BLaER1 treated with 17β-estradiol and CSF1 and Interleukin-3, amounts not matched to agents 10 nM and 100 nM (cell line): ENCODE results near the gene WRNIP1.
"Not testable (repeated sequence)": the region's sequence is repeated elsewhere in the genome, so short reads cannot be mapped to it uniquely, and the experiment has no call there.

ENCODE experiments used
- H3K27ac ChIP-seq, 11 experiments: shearing (Covaris generic); formaldehyde crosslinking; 2 replicates each; pipeline ENCODE4 v1.8.1; 2022
- H3K27me3 ChIP-seq, 11 experiments: shearing (Covaris generic); formaldehyde crosslinking; 2 replicates each; pipeline ENCODE4 v1.8.1; 2022
- H3K36me3 ChIP-seq, 11 experiments: shearing (Covaris generic); formaldehyde crosslinking; 2 replicates each; pipeline ENCODE4 v1.8.1; 2022
- H3K4me1 ChIP-seq, 10 experiments: shearing (Covaris generic); formaldehyde crosslinking; 2 replicates each; pipeline ENCODE4 v1.8.1; 2022
- H3K4me2 ChIP-seq, 11 experiments: shearing (Covaris generic); formaldehyde crosslinking; 2 replicates each; pipeline ENCODE4 v1.8.1; 2022
- H3K4me3 ChIP-seq, 10 experiments: shearing (Covaris generic); formaldehyde crosslinking; 2 replicates each; pipeline ENCODE4 v1.8.1; 2022
- H3K9ac ChIP-seq, 11 experiments: shearing (Covaris generic); formaldehyde crosslinking; 2 replicates each; pipeline ENCODE4 v1.8.1; 2022
- H3K9me3 ChIP-seq, 11 experiments: shearing (Covaris generic); formaldehyde crosslinking; replicated peaks in 1 of 11; 2 replicates each; pipeline ENCODE4 v1.8.1; 2022
- H4K20me1 ChIP-seq, 11 experiments: shearing (Covaris generic); formaldehyde crosslinking; 2 replicates each; pipeline ENCODE4 v1.8.1; 2022
- Cebpa-rat ChIP-seq, 11 experiments: shearing (Covaris generic); IDR thresholded peaks; 2 replicates each; pipeline ENCODE4 v1.8.1; 2022

Gene WRNIP1

GRCh38 chr6:2799936-2800527 is 34.8 kb downstream of the WRNIP1 start:
- no peak for TF ChIP-seq Cebpa-rat (IDR thresholded peaks at IDR 0.05)
- H3K27ac ChIP-seq = no peak overlapping the region

DNA sequence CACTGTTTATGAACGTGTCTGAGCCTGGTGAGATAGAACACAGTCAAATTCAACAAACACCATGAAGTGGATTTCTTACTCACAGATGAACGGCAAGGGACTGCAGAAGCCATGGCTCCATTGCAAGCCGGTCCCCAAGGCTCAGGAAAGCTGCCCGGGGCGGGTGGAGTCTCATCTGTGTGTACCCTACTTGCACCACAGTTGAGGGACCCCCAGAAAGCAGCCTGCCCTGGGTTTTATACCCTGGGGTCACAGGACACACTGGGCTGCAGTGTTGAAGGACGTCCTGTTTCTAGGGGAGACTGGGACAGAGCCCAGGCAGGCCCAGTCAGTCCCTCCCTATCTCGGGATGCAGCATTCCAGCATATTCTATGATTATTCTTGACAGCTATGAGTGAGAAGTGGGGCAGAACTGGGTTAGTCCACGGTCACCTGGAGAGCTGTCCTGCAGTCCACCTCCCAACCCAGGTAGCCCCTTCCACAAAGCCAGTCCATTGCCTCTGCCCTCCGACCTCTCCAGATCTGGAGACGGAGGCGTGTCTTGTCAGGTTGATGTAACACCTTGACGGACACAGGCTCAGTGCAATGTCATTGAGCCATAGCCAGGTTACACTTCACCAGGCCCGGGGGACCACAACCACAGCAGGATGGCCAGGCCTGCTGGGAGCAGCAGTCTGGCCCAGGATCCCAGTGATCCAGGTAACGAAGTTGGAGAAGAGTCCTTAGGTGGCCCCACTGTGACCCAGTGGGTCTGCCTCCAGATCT is 35.5 kb downstream of the WRNIP1 start:
- H4K20me1 ChIP-seq = peaks cover 0 to 5% (median 0%) of the 10 kb centered on the region in 11 experiments; a peak in 2 of 22 replicates
- H3K4me2 ChIP-seq = no peak overlapping the region
- H3K27me3 ChIP-seq = no peaks in the 10 kb centered on the region
- H3K9ac ChIP-seq = no peak overlapping the region
- H3K9me3 ChIP-seq = no peaks in the 10 kb centered on the region
- TF ChIP-seq Cebpa-rat (IDR thresholded peaks at IDR 0.05) = no peak
- peaks cover 0 to 17% (median 0%) of the 10 kb centered on the region in 11 experiments; a peak in 4 of 22 replicates for H3K36me3 ChIP-seq
- no peak overlapping the region for H3K27ac ChIP-seq
- H3K4me1 ChIP-seq = peaks cover 33 to 44% (median 38%) of the 10 kb centered on the region in 10 experiments
- H3K4me3 ChIP-seq = no peak overlapping the region

More at GRCh38 chr6:2799936-2800527, 34.8 kb downstream of the WRNIP1 start:
- Histone ChIP-seq H3K4me2 (peak overlapping the region in 5 of 11 experiments; percentile 7 to 42 (median 24); a peak in 7 of 22 replicates), H3K9ac (no peak overlapping the region), H3K27me3 (no peaks in the 10 kb centered on the region), H4K20me1 (peaks cover 0 to 5% (median 0%) of the 10 kb centered on the region in 11 experiments; a peak in 2 of 22 replicates), H3K4me1 (peaks cover 33 to 51% (median 44%) of the 10 kb centered on the region in 10 experiments), H3K4me3 (no peak overlapping the region), H3K9me3 (no peaks in the 10 kb centered on the region), H3K36me3 (peaks cover 0 to 19% (median 0%) of the 10 kb centered on the region in 11 experiments; a peak in 5 of 22 replicates)

- H3K4me2 ChIP-seq, H4K20me1 ChIP-seq, H3K4me3 ChIP-seq, H3K9me3 ChIP-seq, H3K27me3 ChIP-seq, H3K9ac ChIP-seq, H3K27ac ChIP-seq: not testable (repeated sequence)
- peaks cover 0 to 12% (median 0%) of the 10 kb centered on the region in 11 experiments; a peak in 2 of 22 replicates for H3K36me3 ChIP-seq
- peaks cover 31 to 41% (median 34%) of the 10 kb centered on the region in 10 experiments for H3K4me1 ChIP-seq
Measured at GRCh38 chr6:2801687-2802086, 36.5 kb downstream of the WRNIP1 start.

DNA sequence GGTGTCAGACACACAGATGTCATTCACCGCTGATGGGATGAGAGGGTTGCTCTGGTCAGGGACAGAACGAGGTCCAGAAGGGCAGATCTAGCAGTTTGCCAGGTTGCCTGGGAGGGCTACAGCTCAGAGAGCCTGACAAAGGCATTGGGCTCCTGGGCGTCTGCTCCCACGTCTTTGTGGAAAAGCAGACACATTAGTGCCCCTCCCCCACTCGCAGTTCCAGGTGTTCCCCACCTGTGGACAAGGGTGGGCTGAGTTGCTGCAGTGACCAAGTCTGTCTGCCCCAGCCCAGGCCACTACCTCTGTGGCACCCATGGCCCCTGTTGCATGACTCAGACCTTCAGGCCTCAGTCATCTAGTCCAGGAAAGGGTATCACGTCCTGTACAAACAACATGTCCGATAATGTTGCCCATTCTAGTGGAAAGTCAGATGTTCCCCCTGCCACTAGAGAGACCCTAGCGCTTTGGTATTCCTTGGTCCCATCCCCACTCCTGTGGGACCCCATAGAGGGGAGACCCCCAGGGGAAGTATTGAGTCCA is 37.4 kb downstream of the WRNIP1 start:
- Histone ChIP-seq H3K27ac (no peak overlapping the region), H3K4me2 (no peak overlapping the region), H3K4me1 (peaks cover 22 to 39% (median 32%) of the 10 kb centered on the region in 10 experiments), H3K27me3 (no peaks in the 10 kb centered on the region), H3K9me3 (no peaks in the 10 kb centered on the region), H3K9ac (no peak overlapping the region), H3K4me3 (no peak overlapping the region), H3K36me3 (peaks cover 0 to 12% (median 0%) of the 10 kb centered on the region in 11 experiments; a peak in 2 of 22 replicates), H4K20me1 (no peaks in the 10 kb centered on the region)
- no peak for TF ChIP-seq Cebpa-rat (IDR thresholded peaks at IDR 0.05)

GRCh38 chr6:2803731-2804429 is 38.7 kb downstream of the WRNIP1 start:
- no peaks in the 10 kb centered on the region for H3K27me3 ChIP-seq
- no peak overlapping the region for H3K27ac ChIP-seq
- no peak for TF ChIP-seq Cebpa-rat (IDR thresholded peaks at IDR 0.05)
- no peak overlapping the region for H3K4me2 ChIP-seq
- no peaks in the 10 kb centered on the region for H3K9me3 ChIP-seq
- peaks cover 0 to 12% (median 0%) of the 10 kb centered on the region in 11 experiments; a peak in 2 of 22 replicates for H3K36me3 ChIP-seq
- no peak overlapping the region for H3K4me3 ChIP-seq
- H3K4me1 ChIP-seq = peaks cover 9 to 27% (median 21%) of the 10 kb centered on the region in 10 experiments; a peak in 18 of 20 replicates
- H3K9ac ChIP-seq = no peak overlapping the region
- no peaks in the 10 kb centered on the region for H4K20me1 ChIP-seq

DNA sequence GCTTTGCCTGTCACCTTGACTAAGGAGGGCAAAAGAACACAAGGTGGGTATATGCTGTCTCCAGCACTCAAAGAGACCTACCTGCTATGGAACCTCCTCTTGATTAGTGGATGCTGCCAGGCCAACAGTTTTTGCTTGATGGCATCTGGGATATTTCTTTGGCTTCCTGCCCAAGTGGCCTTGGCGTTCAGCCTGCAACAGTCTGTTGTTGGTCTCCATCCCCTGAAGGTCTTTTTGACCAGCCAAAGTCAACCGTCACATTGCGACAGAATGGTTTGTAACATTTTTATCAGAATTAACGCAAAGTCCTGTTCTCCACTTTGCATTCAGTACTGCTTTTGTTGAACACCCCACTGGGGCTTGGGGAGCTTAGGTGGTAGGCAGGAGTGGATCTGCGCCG is 39.3 kb downstream of the WRNIP1 start:
- Histone ChIP-seq H3K4me2 (no peak overlapping the region), H3K27me3 (no peaks in the 10 kb centered on the region), H4K20me1 (no peaks in the 10 kb centered on the region), H3K36me3 (peaks cover 0 to 12% (median 0%) of the 10 kb centered on the region in 11 experiments; a peak in 2 of 22 replicates), H3K4me3 (no peak overlapping the region), H3K27ac (no peak overlapping the region), H3K9ac (no peak overlapping the region), H3K9me3 (no peaks in the 10 kb centered on the region), H3K4me1 (peaks cover 8 to 27% (median 20%) of the 10 kb centered on the region in 10 experiments; a peak in 19 of 20 replicates)
- TF ChIP-seq Cebpa-rat (IDR thresholded peaks at IDR 0.05) = no peak

DNA sequence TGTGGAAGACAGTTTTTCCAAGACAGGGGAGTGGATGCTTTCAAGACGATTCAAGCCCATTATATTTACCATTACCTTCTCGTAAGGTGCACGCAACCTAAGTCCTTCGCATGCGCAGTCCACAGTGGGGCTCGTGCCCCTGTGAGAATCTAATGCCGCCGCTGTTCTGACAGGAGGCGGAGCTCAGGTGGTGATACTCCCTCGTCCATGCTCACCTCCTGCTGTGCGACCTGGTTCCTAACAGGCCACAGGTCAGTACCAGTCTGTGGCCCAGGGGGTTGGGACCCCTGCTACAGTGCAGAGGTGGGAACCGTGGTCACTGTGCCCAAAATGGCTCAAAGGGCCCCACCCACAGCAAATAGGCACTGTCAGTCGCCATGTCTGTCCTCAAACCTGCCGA is 39.8 kb downstream of the WRNIP1 start:
- TF ChIP-seq Cebpa-rat (IDR thresholded peaks at IDR 0.05) = no peak
- Histone ChIP-seq H3K4me1 (peaks cover 7 to 27% (median 21%) of the 10 kb centered on the region in 10 experiments), H4K20me1 (no peaks in the 10 kb centered on the region), H3K27ac (no peak overlapping the region), H3K4me2 (no peak overlapping the region), H3K27me3 (no peaks in the 10 kb centered on the region), H3K9ac (no peak overlapping the region), H3K4me3 (no peak overlapping the region), H3K9me3 (no peaks in the 10 kb centered on the region), H3K36me3 (peaks cover 0 to 12% (median 0%) of the 10 kb centered on the region in 11 experiments; a peak in 2 of 22 replicates)

DNA sequence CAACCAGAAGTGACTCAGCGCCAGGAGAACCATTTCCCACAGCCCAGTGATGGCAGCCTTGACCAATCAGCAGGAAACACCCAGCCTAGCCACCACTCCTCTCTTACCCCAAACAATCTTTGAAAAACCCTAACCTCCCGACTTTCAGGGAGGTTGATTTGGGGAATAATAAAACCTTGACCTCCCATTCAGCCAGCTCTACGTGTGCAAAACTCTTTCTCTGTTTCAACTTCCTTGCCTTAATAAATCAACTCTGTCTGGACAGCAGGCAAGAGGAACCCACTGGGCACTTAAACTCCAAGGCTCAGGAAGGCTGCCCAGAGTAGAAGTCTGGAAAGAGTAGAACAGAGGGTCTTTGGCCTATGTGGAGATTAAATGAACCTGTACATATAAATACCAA is 41.5 kb downstream of the WRNIP1 start:
- Histone ChIP-seq H3K9ac (no peak overlapping the region), H3K36me3 (peaks cover 0 to 6% (median 0%) of the 10 kb centered on the region in 11 experiments; a peak in 1 of 22 replicates), H3K4me3 (no peak overlapping the region), H3K4me2 (peak overlapping the region in 6 of 11 experiments; percentile 1 to 46 (median 28); a peak in 8 of 22 replicates), H3K4me1 (peaks cover 15 to 33% (median 27%) of the 10 kb centered on the region in 10 experiments; a peak in 19 of 20 replicates), H3K27me3 (no peaks in the 10 kb centered on the region), H3K27ac (no peak overlapping the region), H3K9me3 (no peaks in the 10 kb centered on the region), H4K20me1 (no peaks in the 10 kb centered on the region)
- TF ChIP-seq Cebpa-rat (IDR thresholded peaks at IDR 0.05) = no peak
